ENCODE measurements around the gene TRIM52. TPM values are rescaled to one million over a fixed set of nuclear protein-coding genes. Genes with fewer than 3 reads are reported as not detected.

TRIM52 gene
- total and polyA plus RNA-seq, 2 of the 13 experiments (the other 11 are each of a cell fraction or from before 2014, with no cell fraction given): 7.2 to 11.6 TPM

GRCh38 chr5:181221792-181222629, 38.9 kb downstream of the TRIM52 start (continued):
- TF ChIP-seq ZBTB8A (CRISPR knock-in tag; IDR thresholded peaks at IDR 0.05; ENCODE audit: borderline replicate concordance, low read depth) (no peak), GMEB1 (CRISPR knock-in tag; IDR thresholded peaks at IDR 0.05; ENCODE audit: borderline replicate concordance) (peak; percentile 63; the same call in 1 of the 2 replicates), TERF1 (CRISPR knock-in tag; IDR thresholded peaks at IDR 0.05) (no peak), MYC (CRISPR knock-in tag; IDR thresholded peaks at IDR 0.05; ENCODE audit: borderline replicate concordance) (peak; percentile 88; the same call in 1 of the 2 replicates), CREB3 (CRISPR knock-in tag; IDR thresholded peaks at IDR 0.05) (0 out of 2 replicates have a peak, but pooled peaks have one; percentile 55), HOXA9 (CRISPR knock-in tag; IDR thresholded peaks at IDR 0.05; ENCODE audit: borderline replicate concordance) (peak; percentile 43; the same call in 1 of the 2 replicates), THAP8 (CRISPR knock-in tag; IDR thresholded peaks at IDR 0.05; ENCODE audit: borderline replicate concordance) (no peak; the same call in 1 of the 2 replicates), ZNF552 (CRISPR knock-in tag; IDR thresholded peaks at IDR 0.05; ENCODE audit: borderline replicate concordance) (peak; percentile 69; the same call in 1 of the 2 replicates), JUN (CRISPR knock-in tag; IDR thresholded peaks at IDR 0.05) (peak; percentile 33; the same call in 1 of the 2 replicates), ARID5B (CRISPR knock-in tag; IDR thresholded peaks at IDR 0.05) (peak; percentile 46), DRAP1 (CRISPR knock-in tag; IDR thresholded peaks at IDR 0.05) (peak; percentile 43; the same call in 1 of the 2 replicates), ZNF207 (IDR thresholded peaks at IDR 0.05; ENCODE audit: borderline replicate concordance) (no peak), ZNF777 (CRISPR knock-in tag; IDR thresholded peaks at IDR 0.05) (peak; percentile 70), NFIC (IDR thresholded peaks at IDR 0.05; ENCODE audit: low read length) (no peak), TEF (CRISPR knock-in tag; IDR thresholded peaks at IDR 0.05) (peak; percentile 65; the same call in 1 of the 2 replicates), ZBTB14 (CRISPR knock-in tag; IDR thresholded peaks at IDR 0.05) (peak; percentile 53; the same call in 1 of the 2 replicates)

Measured in HepG2 (cell line).